Hypothalamus (tissue), 51 donors: Measurements from ENCODE around the gene RCHY1.
A peak's percentile ranks its signal among the peaks of the same experiment; 100 is the strongest.
"Not testable (repeated sequence)": the region's sequence is repeated elsewhere in the genome, so short reads cannot be mapped to it uniquely, and the experiment has no call there.

Source experiments
- DNase-seq, 51 donors: peaks; one replicate each; lab custom pipeline; 2025; lab: John Stamatoyannopoulos, UW

RCHY1 gene

GRCh38 chr4:75519452-75519851 lies 5.2 kb upstream of the RCHY1 start:
- not testable (repeated sequence) for DNase-seq

DNA sequence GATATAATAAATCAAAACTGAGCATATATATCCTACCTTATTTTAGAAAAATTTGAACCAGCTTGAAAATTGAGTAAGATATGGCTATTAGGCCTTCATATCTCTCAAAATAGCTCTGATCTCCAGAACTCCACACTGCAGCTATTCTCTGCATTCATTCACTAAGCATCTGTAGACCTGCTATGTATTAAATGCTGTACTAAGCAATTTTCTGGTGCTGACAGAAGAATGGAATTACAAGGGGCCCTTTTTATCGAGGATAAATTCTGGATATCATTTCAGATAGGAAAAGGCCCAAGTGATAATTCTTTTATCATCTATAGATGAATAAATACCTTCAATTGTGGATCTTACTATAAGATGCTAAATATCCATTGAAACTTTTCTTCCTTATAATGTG lies 1.9 kb upstream of the RCHY1 start:
- DNase-seq: no peak

DNA sequence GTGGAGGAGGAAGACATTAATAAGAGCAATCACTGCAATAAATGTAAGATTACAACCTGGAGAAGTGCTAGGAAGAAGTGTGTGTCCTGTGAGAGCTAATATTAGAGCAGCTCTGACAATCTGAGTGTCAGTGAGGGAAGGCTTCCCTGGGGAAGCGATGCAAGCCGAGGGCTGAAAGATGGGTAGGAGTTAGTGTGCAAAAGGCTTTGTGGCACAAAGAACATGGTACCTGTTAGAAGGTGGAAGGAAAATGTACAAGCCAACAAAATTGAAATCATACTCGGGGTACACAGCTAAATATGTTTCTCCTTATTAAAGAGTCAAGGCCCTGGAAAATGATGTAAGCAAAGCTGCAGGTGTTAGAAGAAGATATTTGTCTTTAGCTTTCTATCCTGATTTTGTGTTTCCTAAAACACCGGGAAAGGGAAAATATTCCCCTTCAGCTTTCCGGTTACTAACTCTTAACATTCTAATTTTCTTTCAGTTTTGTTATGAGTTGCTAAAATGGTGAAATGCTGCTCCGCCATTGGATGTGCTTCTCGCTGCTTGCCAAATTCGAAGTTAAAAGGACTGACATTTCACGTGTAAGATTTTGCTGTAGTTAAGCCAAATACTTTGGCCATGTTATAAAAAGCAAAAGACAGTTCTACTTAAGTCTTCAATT lies 878 bp upstream of the RCHY1 start:
- DNase-seq: peak in 1 of 51 donors; percentile 0

- DNase-seq: peak in 1 of 51 donors; percentile 53
Observed at GRCh38 chr4:75513526-75514130, 575 bp downstream of the RCHY1 start.

GRCh38 chr4:75512386-75513211 lies 1.6 kb downstream of the RCHY1 start:
- peak in 1 of 51 donors; percentile 28 for DNase-seq

- no peak for DNase-seq
Observed at GRCh38 chr4:75511841-75512240, 2.4 kb downstream of the RCHY1 start.

GRCh38 chr4:75509592-75509991 lies 4.6 kb downstream of the RCHY1 start:
- DNase-seq: peak in 1 of 51 donors; percentile 36

DNA sequence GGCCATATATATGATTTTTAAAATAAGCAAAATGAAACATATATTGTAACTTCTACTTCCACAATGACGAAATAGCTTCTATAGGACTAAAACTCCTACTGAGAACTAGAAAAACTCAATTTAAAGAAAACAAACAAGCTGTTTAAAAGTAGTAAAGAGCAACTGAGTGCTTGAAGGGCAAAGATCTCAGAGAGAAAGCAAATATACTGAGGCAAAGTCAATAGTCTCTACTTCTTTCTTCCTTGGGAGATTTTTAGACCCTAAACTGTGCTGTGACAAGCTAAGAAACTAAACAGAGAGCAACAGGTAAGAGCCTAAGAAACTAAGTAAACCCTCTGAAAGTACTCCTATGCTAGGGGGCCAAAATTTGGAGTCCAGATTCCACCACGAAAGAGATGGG lies 8.6 kb downstream of the RCHY1 start:
- DNase-seq: no peak

GRCh38 chr4:75502671-75503070 lies 11.5 kb downstream of the RCHY1 start:
- no peak for DNase-seq

DNA sequence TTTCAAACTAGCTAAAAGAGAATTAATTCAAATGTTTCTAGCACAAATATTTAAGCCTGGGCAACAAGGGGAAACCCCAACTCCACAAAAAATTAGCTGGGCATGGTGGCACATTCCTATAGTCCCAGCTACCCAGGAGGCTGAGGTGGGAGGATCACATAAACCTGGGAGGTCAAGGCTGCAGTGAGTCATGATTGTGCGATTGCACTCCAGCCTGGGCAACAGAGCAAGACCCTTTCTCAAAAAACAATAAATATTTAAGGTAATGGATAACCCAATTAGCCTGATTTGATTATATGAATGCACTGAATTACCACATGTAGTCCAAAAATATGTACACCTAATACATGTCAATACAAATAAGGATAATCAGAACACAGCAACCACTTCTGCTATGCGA lies 14.3 kb downstream of the RCHY1 start:
- DNase-seq: no peak

- no peak for DNase-seq
Observed at GRCh38 chr4:75498041-75498440, 16.2 kb downstream of the RCHY1 start.

GRCh38 chr4:75497133-75497532 lies 17.1 kb downstream of the RCHY1 start:
- DNase-seq: no peak

GRCh38 chr4:75496406-75496805 lies 17.8 kb downstream of the RCHY1 start:
- no peak for DNase-seq

GRCh38 chr4:75495476-75495875 lies 18.7 kb downstream of the RCHY1 start:
- DNase-seq: no peak

- peak in 1 of 51 donors; percentile 16 for DNase-seq
Observed at GRCh38 chr4:75494563-75494962, 19.6 kb downstream of the RCHY1 start.

DNA sequence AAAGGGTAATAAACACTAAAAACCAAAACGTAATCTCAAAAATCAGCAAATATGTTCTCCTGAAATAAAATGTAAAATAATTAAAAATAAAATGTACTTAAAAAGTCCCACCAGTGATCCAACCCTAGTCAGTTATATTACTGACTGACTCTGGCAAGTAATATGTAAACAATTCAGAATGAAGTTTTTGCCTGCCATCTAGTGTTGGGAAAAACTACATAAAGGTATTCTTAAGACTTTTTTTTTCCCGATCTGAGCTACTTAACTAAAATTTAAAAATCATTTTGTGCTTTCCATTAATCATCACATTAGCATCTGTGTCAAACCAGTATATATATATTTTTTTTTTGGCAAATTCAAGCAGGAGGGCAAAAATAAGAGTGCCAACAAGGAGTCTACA lies 24.0 kb downstream of the RCHY1 start:
- peak in 1 of 51 donors; percentile 3 for DNase-seq

GRCh38 chr4:75484190-75484589 lies 30.0 kb downstream of the RCHY1 start:
- peak in 18 of 51 donors; percentile 0 to 25 (median 4) for DNase-seq

GRCh38 chr4:75477201-75477600 lies 37.0 kb downstream of the RCHY1 start:
- DNase-seq: no peak

DNA sequence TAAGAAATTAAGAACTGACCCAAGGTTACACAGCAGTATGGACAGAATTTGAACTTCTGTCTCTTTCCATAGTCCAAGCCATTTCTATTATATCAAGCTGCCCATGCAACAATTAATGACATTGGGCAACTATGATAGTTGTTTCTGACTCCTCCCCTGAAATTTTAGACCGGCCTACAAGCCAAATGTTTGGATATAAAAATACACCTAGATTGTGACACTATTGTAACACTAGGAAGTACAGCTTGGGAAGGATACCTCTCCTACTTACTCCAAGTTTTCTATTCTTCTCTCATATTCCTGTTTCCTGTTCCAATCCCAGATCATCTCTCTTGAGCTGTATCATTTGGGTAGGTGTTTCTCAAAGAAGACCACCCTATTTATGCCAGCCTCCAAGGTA lies 43.5 kb downstream of the RCHY1 start:
- DNase-seq: no peak

DNA sequence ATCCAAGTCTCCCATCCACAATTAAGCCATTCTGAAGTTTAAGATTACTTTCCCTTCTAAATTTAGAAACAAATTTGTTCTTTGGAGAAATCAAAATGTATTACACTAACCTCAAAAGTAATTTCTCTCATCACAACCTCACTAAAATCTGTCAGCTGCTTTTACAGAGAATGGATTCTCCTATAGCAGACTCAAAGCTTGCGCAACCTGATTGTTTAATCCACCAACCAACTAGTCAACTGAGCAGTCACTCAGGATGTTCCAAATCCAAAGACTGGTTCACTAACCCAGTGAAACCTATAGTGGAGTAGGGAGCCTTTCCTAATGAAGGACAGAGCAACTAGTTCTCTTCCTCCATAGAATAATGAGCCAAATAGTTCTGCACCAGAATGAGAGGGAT lies 44.3 kb downstream of the RCHY1 start:
- no peak for DNase-seq

DNA sequence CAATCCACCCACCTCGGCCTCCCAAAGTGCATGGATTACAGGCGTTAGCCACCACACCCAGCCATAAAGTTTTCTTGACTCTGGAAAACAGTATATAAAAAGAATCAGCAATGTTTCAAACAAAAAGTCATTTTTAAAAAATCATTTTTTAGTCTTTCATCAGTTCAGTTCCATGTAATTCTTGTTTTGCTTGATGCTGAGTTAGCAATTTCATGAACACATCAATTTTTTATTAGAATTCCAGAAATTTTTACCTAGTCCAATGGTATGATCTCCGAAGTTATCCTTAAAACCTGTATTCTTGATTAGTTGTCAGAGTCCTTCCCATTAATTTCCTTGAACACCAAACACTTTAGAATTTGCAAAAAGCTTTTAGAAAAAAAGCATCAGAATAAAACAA lies 56.8 kb downstream of the RCHY1 start:
- no peak for DNase-seq

- peak in 1 of 51 donors; percentile 1 for DNase-seq
Observed at GRCh38 chr4:75434105-75434504, 80.1 kb downstream of the RCHY1 start.
